GM19099 (cell line): Measurements from ENCODE around the gene SRY.

ENCODE experiments used
- POLR2A ChIP-seq: IDR thresholded peaks from 3 replicates; pipeline ENCODE4 v1.6.1; 2011; ENCODE audit warnings: low read depth; ENCODE audit not compliant: insufficient read length; ENCODE audit errors: extremely low read depth

The SRY gene

GRCh38 chrY:2787600-2787999, at the start of gene SRY:
Gene SRY, minus strand, starts transcription at chrY:2787682. Its CDS starts 79 bp downstream, at chrY:2787603.
- no peak for TF ChIP-seq POLR2A

GRCh38 chrY:2837078-2837477, 49.6 kb upstream of the SRY start:
- no peak for TF ChIP-seq POLR2A

- TF ChIP-seq POLR2A, result no peak
Observed at GRCh38 chrY:2835230-2835629, 47.7 kb upstream of the SRY start.

- TF ChIP-seq POLR2A, result no peak
Observed at GRCh38 chrY:2828497-2828896, 41.0 kb upstream of the SRY start.

- TF ChIP-seq POLR2A, result no peak
Observed at GRCh38 chrY:2824471-2824870, 37.0 kb upstream of the SRY start.

GRCh38 chrY:2800246-2800645, 12.8 kb upstream of the SRY start:
- TF ChIP-seq POLR2A, result no peak

- TF ChIP-seq POLR2A, result no peak
Observed at GRCh38 chrY:2797991-2798390, 10.5 kb upstream of the SRY start.

GRCh38 chrY:2796977-2797523, 9.6 kb upstream of the SRY start:
- no peak for TF ChIP-seq POLR2A

- TF ChIP-seq POLR2A, result no peak
Observed at GRCh38 chrY:2789756-2790155, 2.3 kb upstream of the SRY start.

- TF ChIP-seq POLR2A, result no peak
Observed at GRCh38 chrY:2786876-2787512, 488 bp downstream of the SRY start.
